Measurements from ENCODE around the gene RAX2. TPM values are rescaled to one million over a fixed set of nuclear protein-coding genes. Genes with fewer than 3 reads are reported as not detected.

The RAX2 gene
- total and polyA plus RNA-seq, 9 of the 15 experiments (the other 6 are each of a cell fraction or from before 2014, with no cell fraction given), result not detected

- TF ChIP-seq MBD1 (CRISPR knock-in tag; IDR thresholded peaks at IDR 0.05) (no peak), DPF2 (IDR thresholded peaks at IDR 0.05) (no peak), CHD1 (IDR thresholded peaks at IDR 0.05; ENCODE audit: low read length) (no peak), ETV6 (IDR thresholded peaks at IDR 0.05; ENCODE audit: borderline replicate concordance in 1 of 2, low read depth in 2 of 2, low read length in 1 of 2) (no peak), ETV6 (CRISPR knock-in tag; IDR thresholded peaks at IDR 0.05; ENCODE audit: borderline replicate concordance) (no peak), RBM15 (IDR thresholded peaks at IDR 0.05; ENCODE audit: insufficient read depth, low read length) (no peak), MCM2 (IDR thresholded peaks at IDR 0.05; ENCODE audit: low read depth) (no peak), SOX6 (IDR thresholded peaks at IDR 0.05) (no peak), BCOR (IDR thresholded peaks at IDR 0.05) (peak; percentile 61; the same call in 1 of the 2 replicates), PHB2 (IDR thresholded peaks at IDR 0.05; ENCODE audit: low read depth) (no peak), HMG20B (CRISPR knock-in tag; IDR thresholded peaks at IDR 0.05) (no peak), RFX5 (IDR thresholded peaks at IDR 0.05; ENCODE audit: low read depth, low read length) (no peak), ZC3H8 (IDR thresholded peaks at IDR 0.05) (no peak), HNRNPUL1 (IDR thresholded peaks at IDR 0.05; ENCODE audit: low read length) (no peak), FUS (optimal IDR thresholded peaks at IDR 0.05; ENCODE audit: low read depth, low read length) (no peak), ZNF277 (CRISPR knock-in tag; IDR thresholded peaks at IDR 0.05; ENCODE audit: borderline replicate concordance) (no peak), ZFP36 (IDR thresholded peaks at IDR 0.05; ENCODE audit: low read depth, low read length, partially characterized antibody) (peak; percentile 47), DLX4 (CRISPR knock-in tag; IDR thresholded peaks at IDR 0.05) (no peak)
- TF ChIP-seq, protein P1, sequence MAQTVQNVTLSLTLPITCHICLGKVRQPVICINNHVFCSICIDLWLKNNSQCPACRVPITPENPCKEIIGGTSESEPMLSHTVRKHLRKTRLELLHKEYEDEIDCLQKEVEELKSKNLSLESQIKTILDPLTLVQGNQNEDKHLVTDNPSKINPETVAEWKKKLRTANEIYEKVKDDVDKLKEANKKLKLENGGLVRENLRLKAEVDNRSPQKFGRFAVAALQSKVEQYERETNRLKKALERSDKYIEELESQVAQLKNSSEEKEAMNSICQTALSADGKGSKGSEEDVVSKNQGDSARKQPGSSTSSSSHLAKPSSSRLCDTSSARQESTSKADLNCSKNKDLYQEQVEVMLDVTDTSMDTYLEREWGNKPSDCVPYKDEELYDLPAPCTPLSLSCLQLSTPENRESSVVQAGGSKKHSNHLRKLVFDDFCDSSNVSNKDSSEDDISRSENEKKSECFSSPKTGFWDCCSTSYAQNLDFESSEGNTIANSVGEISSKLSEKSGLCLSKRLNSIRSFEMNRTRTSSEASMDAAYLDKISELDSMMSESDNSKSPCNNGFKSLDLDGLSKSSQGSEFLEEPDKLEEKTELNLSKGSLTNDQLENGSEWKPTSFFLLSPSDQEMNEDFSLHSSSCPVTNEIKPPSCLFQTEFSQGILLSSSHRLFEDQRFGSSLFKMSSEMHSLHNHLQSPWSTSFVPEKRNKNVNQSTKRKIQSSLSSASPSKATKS (CRISPR knock-in tag; IDR thresholded peaks at IDR 0.05), result no peak
- TF ChIP-seq, protein P2, sequence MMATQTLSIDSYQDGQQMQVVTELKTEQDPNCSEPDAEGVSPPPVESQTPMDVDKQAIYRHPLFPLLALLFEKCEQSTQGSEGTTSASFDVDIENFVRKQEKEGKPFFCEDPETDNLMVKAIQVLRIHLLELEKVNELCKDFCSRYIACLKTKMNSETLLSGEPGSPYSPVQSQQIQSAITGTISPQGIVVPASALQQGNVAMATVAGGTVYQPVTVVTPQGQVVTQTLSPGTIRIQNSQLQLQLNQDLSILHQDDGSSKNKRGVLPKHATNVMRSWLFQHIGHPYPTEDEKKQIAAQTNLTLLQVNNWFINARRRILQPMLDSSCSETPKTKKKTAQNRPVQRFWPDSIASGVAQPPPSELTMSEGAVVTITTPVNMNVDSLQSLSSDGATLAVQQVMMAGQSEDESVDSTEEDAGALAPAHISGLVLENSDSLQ (IDR thresholded peaks at IDR 0.05), result no peak
Measured at GRCh38 chr19:3790209-3790734, 18.2 kb upstream of the RAX2 start (continued).

Measured in K562 (cell line).